Measurements from ENCODE around the gene IER3.
A peak's percentile ranks its signal among the peaks of the same experiment; 100 is the strongest.
"Not testable (repeated sequence)": the region's sequence is repeated elsewhere in the genome, so short reads cannot be mapped to it uniquely, and the experiment has no call there.

The IER3 gene

GRCh38 chr6:30768634-30769087, 24.3 kb upstream of the IER3 start:
- DNase-seq (ENCODE audit: low spot score) = no peak

- DNase-seq (ENCODE audit: low spot score) = no peak
Observed at GRCh38 chr6:30767944-30768301, 23.6 kb upstream of the IER3 start.

GRCh38 chr6:30767158-30767943, 23.0 kb upstream of the IER3 start:
- DNase-seq (ENCODE audit: low spot score) = no peak

GRCh38 chr6:30766461-30767157, 22.3 kb upstream of the IER3 start:
- DNase-seq (ENCODE audit: low spot score) = no peak

- DNase-seq (ENCODE audit: low spot score) = not testable (repeated sequence)
Observed at GRCh38 chr6:30765495-30765894, 21.1 kb upstream of the IER3 start.

- not testable (repeated sequence) for DNase-seq (ENCODE audit: low spot score)
Observed at GRCh38 chr6:30764490-30765043, 20.2 kb upstream of the IER3 start.

GRCh38 chr6:30763618-30764489, 19.5 kb upstream of the IER3 start:
- no peak for DNase-seq (ENCODE audit: low spot score)

- no peak for DNase-seq (ENCODE audit: low spot score)
Observed at GRCh38 chr6:30763155-30763617, 18.8 kb upstream of the IER3 start.

GRCh38 chr6:30761791-30762429, 17.6 kb upstream of the IER3 start:
- DNase-seq (ENCODE audit: low spot score) = no peak

GRCh38 chr6:30760549-30760948, 16.2 kb upstream of the IER3 start:
- DNase-seq (ENCODE audit: low spot score) = no peak

- DNase-seq (ENCODE audit: low spot score) = peak; percentile 90
Observed at GRCh38 chr6:30759575-30760239, 15.4 kb upstream of the IER3 start.

- DNase-seq (ENCODE audit: low spot score) = no peak
Observed at GRCh38 chr6:30757261-30757904, 13.0 kb upstream of the IER3 start.

- not testable (repeated sequence) for DNase-seq (ENCODE audit: low spot score)
Observed at GRCh38 chr6:30756405-30757003, 12.2 kb upstream of the IER3 start.

- peak; percentile 40 for DNase-seq (ENCODE audit: low spot score)
Observed at GRCh38 chr6:30754631-30755030, 10.3 kb upstream of the IER3 start.

- DNase-seq (ENCODE audit: low spot score) = peak; percentile 92
Observed at GRCh38 chr6:30752157-30752927, 8.0 kb upstream of the IER3 start.

GRCh38 chr6:30750379-30750668, 6.0 kb upstream of the IER3 start:
- no peak for DNase-seq (ENCODE audit: low spot score)

GRCh38 chr6:30749554-30750378, 5.4 kb upstream of the IER3 start:
- no peak for DNase-seq (ENCODE audit: low spot score)

GRCh38 chr6:30748851-30749540, 4.6 kb upstream of the IER3 start:
- DNase-seq (ENCODE audit: low spot score) = no peak
